ENCODE measurements around the gene MADD.
A peak's percentile ranks its signal among the peaks of the same experiment; 100 is the strongest.

DNA sequence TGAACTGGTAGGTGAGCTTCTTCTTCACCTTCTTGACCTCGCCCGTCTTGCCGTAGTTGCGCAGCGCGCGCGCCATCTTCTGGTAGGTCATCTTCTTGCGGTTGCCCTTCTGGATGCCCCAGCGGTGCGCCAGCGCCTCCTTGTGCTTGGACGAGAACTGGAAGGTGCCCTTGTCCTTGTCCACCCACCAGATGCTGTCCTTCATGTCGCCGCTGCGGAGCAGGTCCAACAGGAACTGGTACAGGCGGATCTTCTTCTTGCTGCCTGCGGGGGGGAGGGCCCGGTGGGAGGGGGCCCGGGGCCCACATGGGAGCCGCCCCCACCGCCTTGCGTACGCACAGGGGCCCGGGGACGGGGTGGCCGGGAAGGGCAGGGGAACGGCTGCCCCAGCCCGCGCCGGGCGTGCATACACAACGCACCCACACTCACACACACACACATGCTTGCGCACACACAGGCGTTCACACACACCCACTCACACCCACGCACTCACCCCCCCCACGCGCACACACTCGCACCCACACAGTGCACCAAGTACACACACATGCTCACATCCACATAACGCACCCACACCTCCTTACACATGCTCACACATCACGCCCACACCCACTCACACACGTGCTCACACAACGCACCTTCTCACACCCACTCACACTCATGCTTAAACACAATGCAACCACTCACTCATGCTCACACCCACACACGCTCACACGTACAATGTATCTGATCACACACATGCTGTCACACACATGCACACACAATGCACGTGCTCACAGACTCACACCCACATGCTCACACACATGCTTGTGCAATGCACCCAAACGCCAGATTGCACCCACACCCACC is 85.6 kb downstream of the MADD start:
- TF ChIP-seq CEBPB (IDR thresholded peaks at IDR 0.05; ENCODE audit: borderline replicate concordance in 1 of 2, low read depth in 2 of 2, low read length in 2 of 2): no peak
- no peak for TF ChIP-seq EED (IDR thresholded peaks at IDR 0.05; ENCODE audit: low read depth)
- no peak for TF ChIP-seq NKRF (conservative IDR thresholded peaks at IDR 0.05)
- no peak for TF ChIP-seq NFIC (IDR thresholded peaks at IDR 0.05; ENCODE audit: low read depth, low read length)
- TF ChIP-seq BHLHE40 (IDR thresholded peaks at IDR 0.05; ENCODE audit: borderline replicate concordance in 1 of 2, low read depth in 2 of 2, low read length in 1 of 2): no peak
- TF ChIP-seq POLR2A (IDR thresholded peaks at IDR 0.05; ENCODE audit: low read depth, low read length): no peak; the same call in 1 of the 2 replicates
- TF ChIP-seq, protein P1, sequence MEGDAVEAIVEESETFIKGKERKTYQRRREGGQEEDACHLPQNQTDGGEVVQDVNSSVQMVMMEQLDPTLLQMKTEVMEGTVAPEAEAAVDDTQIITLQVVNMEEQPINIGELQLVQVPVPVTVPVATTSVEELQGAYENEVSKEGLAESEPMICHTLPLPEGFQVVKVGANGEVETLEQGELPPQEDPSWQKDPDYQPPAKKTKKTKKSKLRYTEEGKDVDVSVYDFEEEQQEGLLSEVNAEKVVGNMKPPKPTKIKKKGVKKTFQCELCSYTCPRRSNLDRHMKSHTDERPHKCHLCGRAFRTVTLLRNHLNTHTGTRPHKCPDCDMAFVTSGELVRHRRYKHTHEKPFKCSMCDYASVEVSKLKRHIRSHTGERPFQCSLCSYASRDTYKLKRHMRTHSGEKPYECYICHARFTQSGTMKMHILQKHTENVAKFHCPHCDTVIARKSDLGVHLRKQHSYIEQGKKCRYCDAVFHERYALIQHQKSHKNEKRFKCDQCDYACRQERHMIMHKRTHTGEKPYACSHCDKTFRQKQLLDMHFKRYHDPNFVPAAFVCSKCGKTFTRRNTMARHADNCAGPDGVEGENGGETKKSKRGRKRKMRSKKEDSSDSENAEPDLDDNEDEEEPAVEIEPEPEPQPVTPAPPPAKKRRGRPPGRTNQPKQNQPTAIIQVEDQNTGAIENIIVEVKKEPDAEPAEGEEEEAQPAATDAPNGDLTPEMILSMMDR (IDR thresholded peaks at IDR 0.05 in 2 of 3, conservative IDR thresholded peaks at IDR 0.05 in 1 of 3; ENCODE audit: control insufficient read depth in 2 of 3, extremely low read depth in 1 of 3, insufficient read depth in 1 of 3, low read depth in 3 of 3, low read length in 3 of 3): peak; percentile 11 to 18 (median 16); a peak in 2 of 6 replicates
- TF ChIP-seq EZH2 (IDR thresholded peaks at IDR 0.05; ENCODE audit: borderline replicate concordance, control insufficient read depth, low read depth, low read length): no peak
- TF ChIP-seq, protein P2, sequence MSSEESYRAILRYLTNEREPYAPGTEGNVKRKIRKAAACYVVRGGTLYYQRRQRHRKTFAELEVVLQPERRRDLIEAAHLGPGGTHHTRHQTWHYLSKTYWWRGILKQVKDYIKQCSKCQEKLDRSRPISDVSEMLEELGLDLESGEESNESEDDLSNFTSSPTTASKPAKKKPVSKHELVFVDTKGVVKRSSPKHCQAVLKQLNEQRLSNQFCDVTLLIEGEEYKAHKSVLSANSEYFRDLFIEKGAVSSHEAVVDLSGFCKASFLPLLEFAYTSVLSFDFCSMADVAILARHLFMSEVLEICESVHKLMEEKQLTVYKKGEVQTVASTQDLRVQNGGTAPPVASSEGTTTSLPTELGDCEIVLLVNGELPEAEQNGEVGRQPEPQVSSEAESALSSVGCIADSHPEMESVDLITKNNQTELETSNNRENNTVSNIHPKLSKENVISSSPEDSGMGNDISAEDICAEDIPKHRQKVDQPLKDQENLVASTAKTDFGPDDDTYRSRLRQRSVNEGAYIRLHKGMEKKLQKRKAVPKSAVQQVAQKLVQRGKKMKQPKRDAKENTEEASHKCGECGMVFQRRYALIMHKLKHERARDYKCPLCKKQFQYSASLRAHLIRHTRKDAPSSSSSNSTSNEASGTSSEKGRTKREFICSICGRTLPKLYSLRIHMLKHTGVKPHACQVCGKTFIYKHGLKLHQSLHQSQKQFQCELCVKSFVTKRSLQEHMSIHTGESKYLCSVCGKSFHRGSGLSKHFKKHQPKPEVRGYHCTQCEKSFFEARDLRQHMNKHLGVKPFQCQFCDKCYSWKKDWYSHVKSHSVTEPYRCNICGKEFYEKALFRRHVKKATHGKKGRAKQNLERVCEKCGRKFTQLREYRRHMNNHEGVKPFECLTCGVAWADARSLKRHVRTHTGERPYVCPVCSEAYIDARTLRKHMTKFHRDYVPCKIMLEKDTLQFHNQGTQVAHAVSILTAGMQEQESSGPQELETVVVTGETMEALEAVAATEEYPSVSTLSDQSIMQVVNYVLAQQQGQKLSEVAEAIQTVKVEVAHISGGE (CRISPR knock-in tag; IDR thresholded peaks at IDR 0.05): no peak
- no peak for TF ChIP-seq POLR2AphosphoS5 (IDR thresholded peaks at IDR 0.05; ENCODE audit: low read length)
- no peak for TF ChIP-seq RFX5 (IDR thresholded peaks at IDR 0.05; ENCODE audit: low read depth, low read length)
- TF ChIP-seq, protein P3, sequence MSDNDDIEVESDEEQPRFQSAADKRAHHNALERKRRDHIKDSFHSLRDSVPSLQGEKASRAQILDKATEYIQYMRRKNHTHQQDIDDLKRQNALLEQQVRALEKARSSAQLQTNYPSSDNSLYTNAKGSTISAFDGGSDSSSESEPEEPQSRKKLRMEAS (IDR thresholded peaks at IDR 0.05; ENCODE audit: low read depth, low read length): no peak
- TF ChIP-seq, protein P4, sequence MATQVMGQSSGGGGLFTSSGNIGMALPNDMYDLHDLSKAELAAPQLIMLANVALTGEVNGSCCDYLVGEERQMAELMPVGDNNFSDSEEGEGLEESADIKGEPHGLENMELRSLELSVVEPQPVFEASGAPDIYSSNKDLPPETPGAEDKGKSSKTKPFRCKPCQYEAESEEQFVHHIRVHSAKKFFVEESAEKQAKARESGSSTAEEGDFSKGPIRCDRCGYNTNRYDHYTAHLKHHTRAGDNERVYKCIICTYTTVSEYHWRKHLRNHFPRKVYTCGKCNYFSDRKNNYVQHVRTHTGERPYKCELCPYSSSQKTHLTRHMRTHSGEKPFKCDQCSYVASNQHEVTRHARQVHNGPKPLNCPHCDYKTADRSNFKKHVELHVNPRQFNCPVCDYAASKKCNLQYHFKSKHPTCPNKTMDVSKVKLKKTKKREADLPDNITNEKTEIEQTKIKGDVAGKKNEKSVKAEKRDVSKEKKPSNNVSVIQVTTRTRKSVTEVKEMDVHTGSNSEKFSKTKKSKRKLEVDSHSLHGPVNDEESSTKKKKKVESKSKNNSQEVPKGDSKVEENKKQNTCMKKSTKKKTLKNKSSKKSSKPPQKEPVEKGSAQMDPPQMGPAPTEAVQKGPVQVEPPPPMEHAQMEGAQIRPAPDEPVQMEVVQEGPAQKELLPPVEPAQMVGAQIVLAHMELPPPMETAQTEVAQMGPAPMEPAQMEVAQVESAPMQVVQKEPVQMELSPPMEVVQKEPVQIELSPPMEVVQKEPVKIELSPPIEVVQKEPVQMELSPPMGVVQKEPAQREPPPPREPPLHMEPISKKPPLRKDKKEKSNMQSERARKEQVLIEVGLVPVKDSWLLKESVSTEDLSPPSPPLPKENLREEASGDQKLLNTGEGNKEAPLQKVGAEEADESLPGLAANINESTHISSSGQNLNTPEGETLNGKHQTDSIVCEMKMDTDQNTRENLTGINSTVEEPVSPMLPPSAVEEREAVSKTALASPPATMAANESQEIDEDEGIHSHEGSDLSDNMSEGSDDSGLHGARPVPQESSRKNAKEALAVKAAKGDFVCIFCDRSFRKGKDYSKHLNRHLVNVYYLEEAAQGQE (IDR thresholded peaks at IDR 0.05; ENCODE audit: low read depth, low read length): no peak
- TF ChIP-seq EGR1 (IDR thresholded peaks at IDR 0.05; ENCODE audit: borderline replicate concordance in 1 of 2, low read depth in 2 of 2, low read length in 2 of 2): no peak

All from GM12878 (cell line).